Neural crest cell (in vitro differentiated cells): Measurements from ENCODE around the gene FBXO21. TPM values are rescaled to one million over a fixed set of nuclear protein-coding genes. Genes with fewer than 3 reads are reported as not detected.

Experiments
- DNase-seq: peaks from one replicate; pipeline ENCODE4 v3.0.0; 2021; ENCODE audit warnings: low read depth, mixed read lengths, low spot score
- H3K27ac Mint-ChIP-seq: one replicate; pipeline ENCODE4 v1.8.0; 2021; ENCODE audit warnings: mild to moderate bottlenecking, mixed read lengths; ENCODE audit not compliant: unreplicated experiment
- H3K27me3 Mint-ChIP-seq: 2 replicates; pipeline ENCODE4 v1.8.0; 2021; ENCODE audit warnings: low read depth, mild to moderate bottlenecking, mixed read lengths
- H3K36me3 Mint-ChIP-seq: 2 replicates; pipeline ENCODE4 v1.8.0; 2021; ENCODE audit warnings: low read depth, mild to moderate bottlenecking, mixed read lengths
- H3K4me1 Mint-ChIP-seq: 2 replicates; pipeline ENCODE4 v1.8.0; 2021; ENCODE audit warnings: mixed read lengths
- H3K4me3 Mint-ChIP-seq: one replicate; pipeline ENCODE4 v1.8.0; 2021; ENCODE audit warnings: mild to moderate bottlenecking, mixed read lengths
- H3K9me3 Mint-ChIP-seq: 2 replicates; pipeline ENCODE4 v1.8.0; 2021; ENCODE audit warnings: mixed read lengths
- total RNA-seq: library from RNA; stranded (reverse); gene quantifications from 2 replicates; pipeline ENCODE4 v1.2.1, GENCODE V29; 2021
- TF ChIP-seq, protein P1 (sequence below): fragments of 200-600 bp; sonication (generic); conservative IDR thresholded peaks from 2 replicates; pipeline ENCODE4 v1.5.0; 2021; ENCODE audit warnings: antibody characterized with exemption, mild to moderate bottlenecking

FBXO21 gene
- total RNA-seq, 1 donor from 2014 or later, result 60.3 TPM

DNA sequence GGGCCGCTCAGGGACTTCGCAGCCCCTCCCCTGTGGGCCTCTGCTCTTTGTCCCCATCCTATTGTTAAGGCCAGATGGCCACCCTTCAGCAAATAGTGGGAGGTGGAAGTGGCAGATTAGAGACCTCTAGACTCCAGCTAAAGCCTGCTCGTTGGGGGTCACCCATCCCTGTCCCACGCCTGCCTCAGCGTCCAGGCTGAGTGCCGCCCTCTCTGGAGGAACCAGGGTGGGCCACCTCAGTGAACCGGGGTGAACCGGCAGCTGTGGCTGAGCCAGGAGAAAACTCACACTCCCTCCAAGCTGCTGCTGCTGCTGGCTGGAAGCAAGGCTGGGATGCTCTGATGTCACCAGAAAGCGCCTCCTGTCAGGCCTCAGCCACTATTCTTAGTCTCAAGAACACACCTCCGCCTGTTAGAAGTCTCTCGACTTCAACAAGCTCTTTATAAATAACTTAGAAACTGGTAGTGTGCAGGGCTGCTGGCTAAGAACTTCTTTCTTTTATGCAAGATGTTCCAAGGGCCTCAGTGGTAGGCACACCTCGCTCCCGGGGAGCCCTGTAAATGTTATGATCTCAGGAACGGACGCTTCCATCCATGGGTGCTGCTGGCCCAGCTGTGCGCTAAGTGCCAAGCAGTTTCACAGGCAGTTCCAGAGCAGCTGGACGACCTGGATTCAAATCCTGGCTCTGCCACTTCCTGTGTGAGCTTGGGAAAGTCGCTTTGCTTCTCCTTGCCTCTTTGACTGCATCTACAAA, 71.3 kb downstream of the FBXO21 start:
- no peaks in the 10 kb centered on the region for H3K36me3 Mint-ChIP-seq
- TF ChIP-seq, protein P1, sequence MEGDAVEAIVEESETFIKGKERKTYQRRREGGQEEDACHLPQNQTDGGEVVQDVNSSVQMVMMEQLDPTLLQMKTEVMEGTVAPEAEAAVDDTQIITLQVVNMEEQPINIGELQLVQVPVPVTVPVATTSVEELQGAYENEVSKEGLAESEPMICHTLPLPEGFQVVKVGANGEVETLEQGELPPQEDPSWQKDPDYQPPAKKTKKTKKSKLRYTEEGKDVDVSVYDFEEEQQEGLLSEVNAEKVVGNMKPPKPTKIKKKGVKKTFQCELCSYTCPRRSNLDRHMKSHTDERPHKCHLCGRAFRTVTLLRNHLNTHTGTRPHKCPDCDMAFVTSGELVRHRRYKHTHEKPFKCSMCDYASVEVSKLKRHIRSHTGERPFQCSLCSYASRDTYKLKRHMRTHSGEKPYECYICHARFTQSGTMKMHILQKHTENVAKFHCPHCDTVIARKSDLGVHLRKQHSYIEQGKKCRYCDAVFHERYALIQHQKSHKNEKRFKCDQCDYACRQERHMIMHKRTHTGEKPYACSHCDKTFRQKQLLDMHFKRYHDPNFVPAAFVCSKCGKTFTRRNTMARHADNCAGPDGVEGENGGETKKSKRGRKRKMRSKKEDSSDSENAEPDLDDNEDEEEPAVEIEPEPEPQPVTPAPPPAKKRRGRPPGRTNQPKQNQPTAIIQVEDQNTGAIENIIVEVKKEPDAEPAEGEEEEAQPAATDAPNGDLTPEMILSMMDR, result no peak
- peak overlapping the region; percentile 22 for H3K27ac Mint-ChIP-seq
- H3K4me3 Mint-ChIP-seq, result no peak overlapping the region
- H3K9me3 Mint-ChIP-seq, result no peaks in the 10 kb centered on the region
- peaks cover 21% of the 10 kb centered on the region for H3K4me1 Mint-ChIP-seq
- no peak for DNase-seq
- H3K27me3 Mint-ChIP-seq, result no peaks in the 10 kb centered on the region

DNA sequence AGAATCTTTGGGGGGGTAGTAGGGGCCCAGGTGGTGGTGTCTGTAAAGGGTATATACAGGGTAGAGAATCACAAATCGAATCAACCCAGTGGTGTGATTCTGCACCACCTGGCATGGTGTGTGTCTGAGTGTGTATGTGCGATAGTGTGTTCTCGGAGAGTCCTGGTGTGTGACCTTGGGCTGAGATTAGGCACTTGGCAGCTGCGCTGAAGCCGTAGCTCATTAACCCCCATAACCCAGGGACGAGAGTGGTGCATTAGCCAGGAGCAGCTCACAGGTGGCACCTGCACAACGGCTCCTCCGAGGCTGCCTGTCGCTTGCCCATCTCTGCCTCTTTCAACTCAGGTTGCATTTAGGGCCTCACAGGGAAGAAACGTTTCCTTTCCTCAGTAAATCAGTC, 75.5 kb downstream of the FBXO21 start:
- TF ChIP-seq, protein P1, result no peak
- Mint-ChIP-seq H3K27me3 (peaks cover 2% of the 10 kb centered on the region), H3K4me3 (no peak overlapping the region), H3K4me1 (peaks cover 17% of the 10 kb centered on the region), H3K27ac (no peak overlapping the region), H3K9me3 (no peaks in the 10 kb centered on the region), H3K36me3 (no peaks in the 10 kb centered on the region)
- no peak for DNase-seq

DNA sequence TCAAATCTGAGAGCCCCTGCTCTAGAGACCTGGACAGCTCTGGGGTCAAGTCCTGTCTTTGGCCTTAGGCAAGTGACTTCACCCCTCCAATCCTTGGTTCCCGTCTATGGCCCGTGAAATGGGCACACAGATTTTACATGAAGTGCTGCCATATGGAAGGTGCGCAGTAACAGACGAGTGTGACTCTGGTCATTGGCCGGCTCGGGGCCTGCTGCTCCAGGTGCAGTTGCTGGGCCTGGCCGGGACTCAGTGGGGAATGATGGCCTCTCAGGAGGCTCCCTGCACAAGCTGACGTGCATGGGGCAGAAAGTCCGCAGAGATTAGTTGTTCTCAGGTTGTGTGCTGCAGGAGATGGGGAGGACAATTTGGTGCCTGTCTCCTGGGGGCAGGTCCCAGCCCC, 77.0 kb downstream of the FBXO21 start:
- Mint-ChIP-seq H3K27me3 (peaks cover 4% of the 10 kb centered on the region), H3K4me1 (peaks cover 2% of the 10 kb centered on the region), H3K9me3 (no peaks in the 10 kb centered on the region), H3K4me3 (no peak overlapping the region), H3K36me3 (no peaks in the 10 kb centered on the region), H3K27ac (no peak overlapping the region)
- DNase-seq, result no peak
- TF ChIP-seq, protein P1, result no peak

DNA sequence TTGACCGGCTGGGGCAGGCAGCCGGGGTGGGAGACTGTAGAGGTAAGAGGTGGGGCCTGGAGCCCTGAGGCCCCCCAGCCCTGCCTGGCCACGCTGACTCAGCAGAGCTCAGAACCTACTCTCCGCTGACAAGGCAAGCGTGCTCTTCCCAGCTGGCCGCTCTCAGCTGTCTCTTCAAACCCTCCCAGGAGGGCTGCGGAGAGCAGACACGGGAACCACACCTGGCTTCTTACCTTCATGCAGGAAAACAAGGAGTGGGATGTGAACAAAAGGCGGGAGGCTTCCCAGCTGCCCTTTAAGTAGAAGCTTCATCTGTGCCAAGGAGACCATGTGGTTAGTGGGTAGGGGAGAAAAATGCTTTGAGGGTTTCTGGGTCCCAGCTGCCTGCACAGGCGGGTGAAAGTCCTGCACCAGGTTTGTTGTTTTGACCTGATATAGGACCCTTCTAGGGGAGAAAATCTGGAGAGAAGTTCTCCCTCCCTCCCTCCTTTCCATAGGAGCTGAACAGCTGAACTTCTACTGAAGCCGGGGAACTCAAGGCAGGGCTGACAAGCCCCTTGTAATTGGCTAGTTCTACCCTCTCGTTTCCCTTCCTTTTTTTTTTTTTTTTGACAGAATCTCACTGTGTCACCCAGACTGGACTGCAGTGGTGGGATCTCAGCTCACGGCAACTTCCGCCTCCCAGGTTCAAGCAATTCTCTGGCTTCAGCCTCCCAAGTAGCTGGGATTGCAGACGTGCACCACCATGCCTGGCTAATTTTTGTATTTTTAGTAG, 78.3 kb downstream of the FBXO21 start:
- no peaks in the 10 kb centered on the region for H3K4me1 Mint-ChIP-seq
- peak overlapping the region; percentile 43 for H3K27ac Mint-ChIP-seq
- no peaks in the 10 kb centered on the region for H3K36me3 Mint-ChIP-seq

DNA sequence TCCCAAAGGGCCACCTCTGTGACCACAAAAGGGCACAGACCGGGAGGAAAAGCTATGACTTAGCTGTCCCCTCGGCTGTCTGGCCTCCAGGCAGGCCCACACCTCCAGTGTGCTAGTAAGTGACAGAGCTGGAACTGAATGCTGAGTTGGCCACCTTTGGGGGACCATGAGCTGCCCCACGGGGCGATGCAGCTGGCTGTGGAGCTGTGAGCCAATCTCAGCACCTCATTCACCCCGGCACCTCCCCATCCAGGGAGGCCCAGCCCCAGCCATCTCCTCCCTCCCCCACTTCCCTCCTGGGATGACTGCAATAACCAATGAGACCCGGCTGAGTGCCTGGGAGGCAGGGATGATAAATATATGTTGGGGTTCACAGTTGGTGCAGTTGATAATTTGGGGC, 78.9 kb downstream of the FBXO21 start:
- TF ChIP-seq, protein P1, result no peak
- Mint-ChIP-seq H3K4me1 (no peaks in the 10 kb centered on the region), H3K4me3 (no peak overlapping the region), H3K9me3 (no peaks in the 10 kb centered on the region), H3K36me3 (no peaks in the 10 kb centered on the region), H3K27ac (no peak overlapping the region), H3K27me3 (peaks cover 4% of the 10 kb centered on the region)
- DNase-seq, result no peak

More for the DNA sequence above, 78.3 kb downstream of the FBXO21 start:
- Mint-ChIP-seq H3K9me3 (no peaks in the 10 kb centered on the region), H3K27me3 (peaks cover 4% of the 10 kb centered on the region), H3K4me3 (no peak overlapping the region)
- DNase-seq, result no peak
- TF ChIP-seq, protein P1, result no peak
